GM19035 (cell line): ENCODE results near the gene BASP1.

ENCODE experiments used
- ATAC-seq: cut with Tn5 transposase; IDR thresholded peaks from one replicate; pipeline ENCODE4 v1.9.1; 2021; ENCODE audit not compliant: unreplicated experiment

Gene BASP1, protein sequence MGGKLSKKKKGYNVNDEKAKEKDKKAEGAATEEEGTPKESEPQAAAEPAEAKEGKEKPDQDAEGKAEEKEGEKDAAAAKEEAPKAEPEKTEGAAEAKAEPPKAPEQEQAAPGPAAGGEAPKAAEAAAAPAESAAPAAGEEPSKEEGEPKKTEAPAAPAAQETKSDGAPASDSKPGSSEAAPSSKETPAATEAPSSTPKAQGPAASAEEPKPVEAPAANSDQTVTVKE

DNA sequence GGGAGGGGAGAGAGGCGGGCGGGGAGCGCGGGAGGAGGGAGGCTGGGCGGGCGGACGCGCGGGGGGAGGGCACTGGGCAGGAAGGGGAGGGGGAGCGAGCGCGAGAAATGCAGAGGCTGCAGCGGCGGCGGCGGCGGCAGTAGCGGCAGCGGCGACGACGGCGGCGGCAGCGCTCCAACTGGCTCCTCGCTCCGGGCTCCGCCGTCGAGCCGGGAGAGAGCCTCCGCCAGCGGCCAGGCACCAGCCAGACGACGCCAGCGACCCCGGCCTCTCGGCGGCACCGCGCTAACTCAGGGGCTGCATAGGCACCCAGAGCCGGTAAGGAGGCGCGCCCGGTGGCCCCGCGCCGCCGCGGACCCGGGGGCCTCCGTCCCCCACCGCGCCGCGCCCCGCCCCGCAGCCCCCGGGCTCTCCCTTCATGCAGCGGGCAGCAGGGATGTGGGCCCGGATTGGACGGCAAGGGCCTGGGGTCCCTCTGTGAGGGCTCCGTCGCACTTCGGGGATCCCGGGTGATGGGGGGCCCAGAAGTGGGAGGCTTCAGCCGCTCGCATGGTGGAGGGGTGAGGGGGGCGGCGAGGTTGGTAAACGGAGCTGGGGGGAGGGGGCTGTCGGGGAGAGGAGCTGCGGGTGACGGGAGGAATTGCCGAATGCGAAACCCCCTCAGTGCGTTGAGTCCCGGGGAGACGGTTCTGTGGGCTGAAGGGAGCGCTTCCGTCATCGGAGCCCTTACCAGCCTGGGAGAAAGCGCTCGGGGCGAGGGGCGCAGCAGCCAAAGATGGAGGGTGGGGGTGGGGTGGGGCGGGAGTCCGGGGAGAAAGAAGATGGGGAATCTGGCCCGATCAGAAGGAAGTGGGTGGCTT lies at the start of gene BASP1:
BASP1 (plus strand) TSS at position 139 of the 860 bp plus-strand sequence. CDS start 57,586 bp downstream, outside the sequence.
- peak; percentile 40 for ATAC-seq

DNA sequence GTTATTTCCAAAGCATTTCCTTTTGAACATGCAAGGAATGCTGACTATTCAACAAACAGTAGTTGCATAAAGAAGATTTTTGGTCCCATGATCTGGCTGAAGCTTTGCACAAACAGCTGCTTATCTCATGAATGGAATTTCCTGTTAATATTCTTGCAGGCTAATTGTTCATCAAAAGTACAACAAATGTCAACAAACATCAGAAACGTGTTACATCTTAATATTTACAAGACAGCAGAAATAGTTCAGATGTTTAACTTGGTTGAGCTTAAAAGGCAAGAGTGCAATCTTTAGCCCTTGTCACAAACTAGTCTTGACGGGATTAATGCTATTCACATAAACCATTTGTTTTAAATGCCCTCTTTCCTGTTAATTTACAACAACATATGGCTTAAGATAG lies 47.9 kb upstream of the BASP1 start:
- ATAC-seq, result no peak

DNA sequence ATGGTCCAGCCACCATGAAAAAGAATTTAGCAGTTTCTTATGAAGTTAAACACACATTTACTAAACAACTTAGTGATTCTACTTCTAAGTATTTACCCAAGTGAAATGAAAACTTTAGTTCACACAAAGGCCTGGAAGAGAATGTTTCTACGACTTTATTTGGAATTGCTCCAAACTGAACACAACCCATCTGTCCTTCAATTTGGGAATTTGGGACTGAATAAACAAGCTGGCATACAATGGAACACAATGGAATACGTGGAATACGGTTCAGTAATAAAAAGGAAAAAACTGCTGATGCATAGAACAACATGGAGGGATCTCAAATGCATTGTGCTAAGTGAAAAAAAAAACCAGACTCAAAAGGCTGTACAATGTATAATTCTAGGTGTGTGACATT lies 44.6 kb upstream of the BASP1 start:
- no peak for ATAC-seq

DNA sequence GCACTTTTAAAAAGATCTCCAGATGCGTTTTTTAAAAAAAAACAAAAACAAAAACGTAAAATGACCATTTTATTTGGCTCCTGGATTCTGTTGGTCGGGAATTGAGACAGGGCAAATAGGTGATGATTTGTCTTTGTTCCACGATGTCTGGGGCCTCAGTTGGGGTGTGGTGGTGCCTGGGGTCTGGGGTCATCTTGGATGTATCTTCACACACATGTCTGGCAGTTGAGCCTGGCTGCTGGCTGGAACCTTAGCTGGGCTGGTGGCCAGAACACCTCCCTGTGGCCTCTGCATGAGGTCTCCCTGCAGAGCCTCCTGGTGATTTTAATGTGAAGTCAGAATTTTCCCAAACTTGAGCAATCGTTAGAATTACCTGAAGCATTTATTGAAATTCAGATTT lies 42.5 kb upstream of the BASP1 start:
- ATAC-seq, result no peak

DNA sequence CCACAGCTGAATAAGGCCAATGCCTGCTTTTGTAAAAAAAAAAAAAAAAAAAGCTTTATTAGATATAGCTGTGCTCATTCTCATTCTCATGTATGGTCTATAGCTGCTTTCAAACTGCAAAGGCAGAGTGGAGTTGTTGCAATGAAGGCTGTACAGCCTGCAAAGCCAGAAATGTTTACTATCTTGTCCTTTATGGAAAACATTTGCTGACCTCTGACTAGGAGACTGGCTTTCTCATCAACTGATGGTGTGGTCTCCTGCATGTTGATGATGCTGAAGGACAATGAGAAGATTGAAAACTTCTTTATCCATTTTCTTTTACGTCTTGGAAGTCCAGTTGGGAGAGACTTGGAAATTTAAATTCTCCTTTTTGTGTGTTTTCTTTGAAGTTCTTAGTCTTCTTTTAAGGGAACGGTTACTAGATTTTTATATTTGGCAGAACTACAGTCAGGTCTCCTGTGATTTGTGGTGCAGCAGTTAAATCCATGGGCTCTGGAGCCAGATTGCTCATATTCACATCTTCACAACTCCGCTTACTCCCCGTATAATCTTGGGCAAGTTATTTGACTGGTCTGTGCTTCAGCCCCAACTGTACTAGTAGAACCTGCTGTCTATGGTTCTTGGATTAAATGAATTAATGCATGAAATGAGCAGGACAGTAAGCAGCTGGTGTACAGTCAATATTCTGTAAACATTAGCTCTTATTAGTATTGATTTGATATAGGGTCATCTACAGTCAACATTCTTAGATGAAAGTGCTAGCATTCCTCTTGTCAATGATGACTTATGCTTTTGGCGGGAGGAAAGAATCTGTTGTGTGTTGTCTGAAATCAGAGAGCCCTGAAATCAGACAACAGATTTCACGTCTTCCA lies 39.7 kb upstream of the BASP1 start:
- ATAC-seq, result no peak

DNA sequence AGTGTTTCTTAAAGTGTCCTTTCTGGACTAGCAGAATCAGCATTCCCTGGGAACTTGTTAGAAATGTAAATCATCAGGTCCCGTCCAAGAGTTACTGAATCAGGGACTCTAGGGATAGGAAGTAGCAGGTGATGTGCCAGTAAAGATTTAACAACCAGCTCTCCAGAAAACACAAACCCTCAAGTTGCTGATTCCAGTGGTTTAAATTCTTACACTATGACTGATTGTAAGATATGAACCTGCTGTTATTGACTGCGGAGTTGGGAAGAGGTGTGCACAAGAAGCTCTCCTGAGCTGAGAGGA lies 39.1 kb upstream of the BASP1 start:
- no peak for ATAC-seq

DNA sequence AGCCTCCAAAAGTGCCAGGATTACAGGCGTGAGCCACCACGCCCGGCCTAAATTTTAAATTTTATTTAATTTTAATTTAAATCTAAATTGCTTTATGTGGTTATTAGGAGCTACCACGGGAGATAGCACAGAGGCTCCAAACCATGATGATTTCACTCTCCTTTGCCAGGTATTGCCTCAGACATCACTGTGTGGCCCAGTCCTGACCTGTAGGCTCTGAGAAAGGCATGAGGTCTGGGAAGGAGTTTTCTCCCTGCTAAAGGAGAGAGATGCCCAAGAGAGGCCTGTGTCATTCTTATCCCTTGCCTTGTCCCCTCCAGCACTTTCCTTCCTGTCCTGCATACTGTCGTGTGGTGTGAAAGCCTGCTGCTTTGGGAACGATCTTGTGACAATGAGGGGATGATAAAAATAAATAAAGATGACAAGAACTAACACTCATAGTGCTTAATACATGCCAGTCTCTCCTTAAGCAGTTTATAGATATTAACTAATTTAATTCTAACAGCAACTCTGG lies 37.0 kb upstream of the BASP1 start:
- ATAC-seq, result no peak

DNA sequence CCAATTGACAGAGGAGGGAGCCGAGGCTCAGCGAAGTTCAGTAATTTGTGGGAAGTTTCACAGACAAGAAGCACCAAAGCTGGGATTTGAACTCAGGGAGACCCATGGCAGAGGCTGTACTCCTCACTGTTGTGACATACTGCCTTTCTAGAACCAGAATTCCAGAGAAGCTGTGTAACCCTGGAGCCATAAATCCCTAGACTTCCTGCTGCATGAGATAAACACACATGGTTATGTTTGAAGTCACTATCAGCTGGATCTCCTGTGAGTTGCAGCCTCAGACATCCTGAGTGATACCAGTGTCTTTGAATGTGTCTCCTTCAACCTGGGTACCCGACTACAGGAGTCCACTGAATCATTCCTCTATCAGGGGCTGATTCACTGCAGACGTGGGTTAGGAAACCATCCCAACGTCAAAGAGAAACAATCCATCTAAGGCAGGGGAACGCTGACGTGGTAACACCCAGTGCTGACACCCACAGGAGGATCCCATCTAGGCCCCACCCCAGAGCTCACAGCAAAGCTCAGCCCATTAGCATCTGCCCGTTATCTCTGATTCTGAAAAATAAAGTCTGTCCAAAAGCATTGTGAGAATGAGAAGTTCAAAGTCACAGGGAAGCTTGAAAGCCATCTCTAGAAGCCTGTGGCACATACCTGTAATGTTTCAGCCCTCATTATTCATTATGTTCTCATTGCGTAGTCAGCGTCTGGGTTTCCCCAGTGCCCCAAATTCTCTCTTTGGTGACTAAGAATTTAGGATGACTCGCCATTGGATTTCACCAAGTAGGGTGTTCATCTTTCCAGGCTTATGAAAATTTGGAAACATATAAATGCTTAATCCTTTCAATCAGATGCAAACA lies 36.3 kb upstream of the BASP1 start:
- ATAC-seq, result no peak

DNA sequence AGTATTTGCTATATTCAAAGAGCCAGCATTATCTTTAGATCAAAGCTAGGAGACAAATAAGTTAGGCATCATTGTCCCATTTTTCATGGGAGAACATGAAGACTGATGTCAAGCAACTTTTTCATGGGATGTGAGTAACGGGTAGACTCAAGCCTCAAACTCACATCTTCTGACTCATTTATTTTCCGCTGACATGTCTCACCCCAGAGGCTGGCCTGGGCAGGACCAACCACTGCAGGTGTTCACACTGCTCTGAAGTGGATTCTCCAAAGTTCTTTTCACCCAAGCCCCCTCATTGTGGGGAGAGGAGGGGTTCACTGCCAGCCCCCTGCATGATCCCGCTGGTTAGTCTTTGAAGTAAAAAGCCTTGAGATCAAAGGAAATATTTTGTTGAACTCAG lies 34.9 kb upstream of the BASP1 start:
- ATAC-seq, result no peak

DNA sequence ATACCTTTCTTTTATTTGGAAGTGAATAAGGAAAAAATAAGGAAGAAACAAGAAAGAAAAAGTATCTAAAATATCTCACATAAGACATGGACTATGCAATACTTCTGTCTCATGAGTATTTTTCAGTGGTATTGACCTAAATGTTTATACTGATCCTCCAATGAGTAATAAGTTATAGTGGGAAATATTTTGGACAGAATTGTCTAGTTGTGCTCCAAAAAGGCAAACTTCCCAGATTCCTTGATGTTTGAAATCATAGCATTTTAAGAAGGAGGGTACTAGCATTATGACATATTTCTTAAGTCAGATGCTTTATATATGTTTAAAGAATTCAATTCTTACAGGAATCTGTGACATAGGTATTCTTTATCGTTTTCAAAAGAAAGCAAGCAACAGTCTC lies 34.5 kb upstream of the BASP1 start:
- ATAC-seq, result no peak

DNA sequence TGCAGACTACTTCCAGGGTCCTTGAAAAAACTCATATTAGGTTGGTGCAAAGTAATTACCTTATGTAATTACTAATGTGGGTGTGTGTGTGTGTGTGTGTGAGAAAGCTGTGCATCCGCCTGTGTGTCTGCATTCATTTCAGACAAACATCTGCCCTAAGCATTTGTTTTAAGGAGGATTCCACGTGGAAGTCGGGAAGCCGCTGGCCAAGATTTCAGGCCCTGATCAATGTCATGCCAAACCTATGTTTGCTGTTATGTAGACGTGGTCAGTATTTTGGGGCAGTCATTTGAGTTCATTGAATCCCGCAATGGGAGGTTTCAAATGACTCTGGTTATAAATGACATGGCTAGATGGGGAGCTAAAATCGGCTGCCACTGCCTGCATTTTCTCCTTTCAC lies 33.6 kb upstream of the BASP1 start:
- no peak for ATAC-seq

DNA sequence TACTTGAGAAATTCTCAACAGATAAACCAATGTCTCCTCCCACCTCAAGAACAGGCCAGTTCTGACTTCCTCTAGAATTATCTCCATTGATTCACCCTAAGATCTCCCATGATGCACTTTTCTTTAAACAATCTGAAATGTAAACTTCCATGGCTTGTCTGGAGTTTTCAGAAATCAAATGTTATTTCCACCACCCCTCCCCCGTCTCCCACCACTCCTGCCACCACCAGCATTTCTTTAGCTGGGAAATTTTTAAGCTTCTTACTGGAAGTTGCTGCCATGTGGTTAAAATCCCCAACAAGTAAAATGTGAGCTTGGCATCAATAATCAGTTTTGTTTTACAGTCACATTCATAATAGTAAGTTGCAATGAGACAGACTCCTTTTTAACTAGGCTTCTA lies 32.8 kb upstream of the BASP1 start:
- ATAC-seq, result no peak

DNA sequence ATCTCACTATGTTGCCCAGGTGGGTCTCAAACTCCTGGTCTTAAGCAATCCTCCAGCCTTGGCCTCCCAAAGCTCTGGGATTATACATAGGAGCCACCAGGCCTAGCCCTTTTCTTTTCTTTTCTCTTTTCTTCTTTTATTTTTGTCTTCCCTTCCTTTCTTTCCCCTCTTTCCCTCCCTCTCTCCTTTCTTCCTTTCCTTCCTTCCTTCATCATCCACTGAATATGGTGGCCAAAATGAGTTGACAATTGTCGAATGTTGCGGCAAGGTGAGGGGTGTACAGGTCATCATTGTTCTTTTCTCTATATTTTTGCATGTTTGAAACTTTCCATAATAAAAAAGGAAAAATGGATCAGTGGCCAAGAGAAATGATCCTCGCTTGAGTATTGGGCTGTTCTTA lies 32.1 kb upstream of the BASP1 start:
- no peak for ATAC-seq

DNA sequence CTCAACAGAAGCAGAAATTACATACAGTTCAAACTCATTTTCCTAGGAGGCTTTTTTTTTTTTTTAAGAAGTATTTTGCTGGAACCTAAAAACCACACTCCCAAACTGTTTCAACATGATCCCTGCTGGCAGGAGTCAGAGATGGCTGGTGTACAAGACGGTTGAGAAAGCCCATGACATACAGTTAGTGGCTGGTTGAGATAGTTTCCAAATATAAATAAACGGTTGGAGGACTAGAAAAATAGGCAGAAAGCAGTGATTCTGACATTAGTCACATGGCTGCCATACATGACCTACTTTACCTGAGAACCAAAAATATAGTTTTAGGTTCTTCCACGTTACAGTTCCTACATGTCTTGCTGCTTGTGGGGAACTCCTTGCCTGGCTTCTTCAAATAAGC lies 31.7 kb upstream of the BASP1 start:
- ATAC-seq, result no peak

DNA sequence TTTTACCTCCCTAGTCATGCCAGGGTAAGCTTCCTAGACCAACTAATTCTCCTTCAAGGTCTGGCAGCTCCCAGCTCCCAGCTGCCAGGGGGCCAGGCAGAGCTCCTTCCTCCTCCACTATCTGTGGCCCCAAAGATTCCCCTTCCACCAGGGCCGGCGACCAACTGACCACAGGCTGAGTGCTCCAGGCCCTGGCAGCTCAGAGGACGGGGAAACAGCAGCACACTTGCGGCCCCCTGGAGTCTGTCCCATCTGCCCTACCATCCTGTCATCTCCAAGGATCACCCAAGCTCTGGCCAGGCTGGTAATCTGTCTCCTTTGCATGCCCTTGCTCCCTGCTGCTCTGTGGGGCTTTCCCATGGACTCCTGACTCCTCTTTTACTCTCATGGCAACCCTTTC lies 31.2 kb upstream of the BASP1 start:
- ATAC-seq, result no peak

DNA sequence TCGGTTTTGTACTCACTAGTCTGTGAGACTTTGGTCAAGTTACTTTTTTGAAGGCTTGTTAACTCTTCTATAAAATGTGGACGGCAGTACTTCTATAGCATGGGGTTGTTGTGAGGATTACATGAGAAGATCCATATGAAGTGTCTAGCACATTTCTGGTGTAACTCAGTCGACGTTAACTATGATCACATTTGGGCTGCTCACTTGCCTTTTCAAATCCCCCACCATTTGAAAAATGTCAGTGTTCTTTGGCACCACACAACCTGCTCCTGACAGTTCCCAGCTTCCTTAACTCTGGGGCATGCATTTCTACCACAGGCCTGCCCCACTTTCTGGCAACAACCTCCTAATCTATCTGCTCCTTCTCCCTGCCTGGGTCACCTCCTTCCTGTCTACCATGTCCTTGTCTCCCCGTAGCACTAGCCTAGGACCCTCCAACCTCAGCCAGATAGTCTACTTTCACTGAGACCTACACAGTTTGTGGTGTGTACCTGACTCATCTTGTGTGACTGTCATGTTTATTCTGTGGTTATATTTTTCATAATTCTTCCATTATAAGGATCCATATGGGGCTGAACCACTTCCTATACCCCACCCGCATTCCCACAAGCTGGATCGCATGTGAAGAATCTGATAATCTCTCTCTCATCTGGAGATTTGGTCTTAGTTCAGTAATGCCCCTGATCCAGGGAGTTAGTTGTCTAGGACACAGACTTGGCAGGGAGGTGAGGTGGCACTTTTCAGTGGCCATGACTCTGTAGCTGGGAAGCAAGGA lies 30.2 kb upstream of the BASP1 start:
- no peak for ATAC-seq

DNA sequence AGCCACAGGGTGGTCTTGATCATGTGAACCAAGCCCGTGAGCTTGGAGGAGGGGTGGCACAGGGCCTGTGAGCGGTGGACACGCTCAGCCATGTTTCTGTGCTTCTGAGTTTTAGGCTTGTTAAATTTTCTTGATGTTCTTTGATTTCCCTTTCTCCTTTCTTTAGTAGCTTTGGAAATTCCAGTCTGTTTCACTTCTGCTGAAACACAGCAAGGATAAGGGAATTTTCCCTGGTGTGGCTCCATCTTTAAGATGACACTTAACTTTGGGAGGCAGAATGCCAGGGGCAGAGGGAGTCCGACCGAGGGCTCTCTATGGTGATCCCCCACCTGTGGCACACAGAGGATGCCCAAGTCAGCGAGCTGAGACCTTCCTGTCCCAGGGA lies 29.7 kb upstream of the BASP1 start:
- ATAC-seq, result no peak

DNA sequence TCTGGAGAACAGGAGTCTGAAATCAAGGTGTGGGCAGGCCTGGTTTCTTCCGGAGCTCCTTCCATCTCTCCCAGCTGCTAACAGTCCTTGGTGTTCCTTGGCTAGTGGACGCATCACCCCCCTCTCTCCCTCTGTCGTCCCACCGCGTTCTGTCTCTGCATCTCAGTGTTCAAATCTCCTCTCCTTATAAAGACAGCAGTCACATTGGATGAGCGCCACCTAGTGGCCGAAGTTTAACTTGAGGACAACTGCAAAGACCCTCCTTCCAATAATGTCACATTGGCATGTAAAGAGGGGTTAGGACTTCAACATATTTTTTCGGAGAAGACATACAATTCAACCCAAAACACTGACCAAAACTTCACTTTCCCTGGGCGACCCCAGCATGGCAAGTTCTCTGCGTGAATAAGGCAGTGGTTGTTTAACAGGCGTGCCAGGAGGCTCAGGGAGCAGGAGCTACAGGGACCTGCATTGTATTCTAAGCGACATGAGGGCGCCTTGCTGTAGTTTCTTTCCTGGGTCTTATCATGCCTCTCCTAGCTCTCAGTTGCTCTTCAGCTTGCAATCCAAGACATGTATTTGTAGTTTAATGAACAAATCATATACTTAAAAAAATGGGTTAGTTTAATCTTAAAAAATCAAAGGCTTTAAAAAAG lies 27.9 kb upstream of the BASP1 start:
- ATAC-seq, result peak; percentile 82

DNA sequence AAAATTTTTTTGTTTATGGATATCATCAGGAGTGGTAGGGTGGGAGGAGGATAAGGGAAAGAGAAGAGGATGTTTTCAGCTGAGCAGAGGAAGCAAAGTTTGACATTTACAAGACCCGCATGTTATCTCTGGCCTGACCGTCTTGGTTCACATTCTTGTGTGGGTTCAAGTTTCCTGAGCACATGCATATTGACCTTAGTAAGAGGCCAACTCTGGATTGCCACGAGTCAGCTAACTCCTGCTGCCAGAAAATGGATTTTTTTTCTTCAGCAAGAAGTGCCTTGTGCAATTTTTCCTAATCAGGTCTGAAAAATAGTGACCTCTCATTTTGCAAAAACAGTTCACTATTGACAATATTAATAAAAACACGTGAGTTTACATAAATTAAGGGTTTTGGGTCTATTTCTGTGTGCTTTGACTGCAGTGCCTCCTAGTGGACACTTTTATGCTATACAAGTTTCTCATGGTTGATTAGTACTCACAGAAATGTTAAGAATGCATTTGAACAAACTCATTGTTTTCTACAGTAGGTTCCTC lies 27.1 kb upstream of the BASP1 start:
- no peak for ATAC-seq
